ENCODE measurements around the gene TAF1.
"Not testable (repeated sequence)": the region's sequence is repeated elsewhere in the genome, so short reads cannot be mapped to it uniquely, and the experiment has no call there.

The TAF1 gene

GRCh38 chrX:71450433-71451106, 84.4 kb downstream of the TAF1 start:
- TF ChIP-seq ISL1 (CRISPR knock-in tag; IDR thresholded peaks at IDR 0.05) = no peak
- TF ChIP-seq OSR1 (CRISPR knock-in tag; IDR thresholded peaks at IDR 0.05) = no peak
- no peak for TF ChIP-seq ARNTL (CRISPR knock-in tag; IDR thresholded peaks at IDR 0.05; ENCODE audit: borderline replicate concordance, low read depth)
- TF ChIP-seq TOX (CRISPR knock-in tag; IDR thresholded peaks at IDR 0.05; ENCODE audit: borderline replicate concordance) = no peak
- no peak for TF ChIP-seq SNAI2 (CRISPR knock-in tag; IDR thresholded peaks at IDR 0.05)
- TF ChIP-seq POU6F1 (CRISPR knock-in tag; IDR thresholded peaks at IDR 0.05; ENCODE audit: borderline replicate concordance, low read depth) = no peak
- TF ChIP-seq PATZ1 (CRISPR knock-in tag; IDR thresholded peaks at IDR 0.05; ENCODE audit: borderline replicate concordance) = no peak
- TF ChIP-seq PPARA (CRISPR knock-in tag; IDR thresholded peaks at IDR 0.05; ENCODE audit: borderline replicate concordance) = no peak
- TF ChIP-seq TCF4 (CRISPR knock-in tag; IDR thresholded peaks at IDR 0.05; ENCODE audit: borderline replicate concordance) = no peak
- TF ChIP-seq ZFP3 (CRISPR knock-in tag; IDR thresholded peaks at IDR 0.05) = no peak
- TF ChIP-seq GLIS3 (CRISPR knock-in tag; IDR thresholded peaks at IDR 0.05) = no peak
- TF ChIP-seq ESRRG (CRISPR knock-in tag; IDR thresholded peaks at IDR 0.05) = no peak
- no peak for TF ChIP-seq ZC3H10 (CRISPR knock-in tag; IDR thresholded peaks at IDR 0.05)
- no peak for ATAC-seq

- not testable (repeated sequence) for ATAC-seq
Measured at GRCh38 chrX:71451518-71451917, 85.4 kb downstream of the TAF1 start.

GRCh38 chrX:71453056-71453455, 86.9 kb downstream of the TAF1 start:
- TF ChIP-seq OSR1 (CRISPR knock-in tag; IDR thresholded peaks at IDR 0.05) = no peak
- TF ChIP-seq CSRNP3 (CRISPR knock-in tag; IDR thresholded peaks at IDR 0.05) = no peak
- TF ChIP-seq ZNF70 (CRISPR knock-in tag; IDR thresholded peaks at IDR 0.05) = no peak
- no peak for TF ChIP-seq ARNTL (CRISPR knock-in tag; IDR thresholded peaks at IDR 0.05; ENCODE audit: borderline replicate concordance, low read depth)
- no peak for TF ChIP-seq SNAI2 (CRISPR knock-in tag; IDR thresholded peaks at IDR 0.05)
- ATAC-seq = no peak

- TF ChIP-seq TCF4 (CRISPR knock-in tag; IDR thresholded peaks at IDR 0.05; ENCODE audit: borderline replicate concordance) = no peak
- no peak for TF ChIP-seq CSRNP3 (CRISPR knock-in tag; IDR thresholded peaks at IDR 0.05)
- TF ChIP-seq POU6F1 (CRISPR knock-in tag; IDR thresholded peaks at IDR 0.05; ENCODE audit: borderline replicate concordance, low read depth) = no peak
- no peak for TF ChIP-seq GLIS3 (CRISPR knock-in tag; IDR thresholded peaks at IDR 0.05)
- TF ChIP-seq ARNTL (CRISPR knock-in tag; IDR thresholded peaks at IDR 0.05; ENCODE audit: borderline replicate concordance, low read depth) = no peak
- ATAC-seq = no peak
Measured at GRCh38 chrX:71454222-71454621, 88.1 kb downstream of the TAF1 start.

- TF ChIP-seq POU6F1 (CRISPR knock-in tag; IDR thresholded peaks at IDR 0.05; ENCODE audit: borderline replicate concordance, low read depth) (no peak), ISL1 (CRISPR knock-in tag; IDR thresholded peaks at IDR 0.05) (no peak)
- ATAC-seq = no peak
Measured at GRCh38 chrX:71458866-71459265, 92.7 kb downstream of the TAF1 start.

Data from SK-N-SH treated with all-trans-retinoic acid at 6 μM for 48 hours (cell line).